Inflammatory macrophage treated with lipopolysaccharide for 4 hours (primary cell): Measurements from ENCODE around the gene RIN1.
"Not testable (repeated sequence)": the region's sequence is repeated elsewhere in the genome, so short reads cannot be mapped to it uniquely, and the experiment has no call there.

Experiments
- DNase-seq: peaks from one replicate; pipeline ENCODE4 v3.0.0-alpha.2; 2020

The RIN1 gene

DNA sequence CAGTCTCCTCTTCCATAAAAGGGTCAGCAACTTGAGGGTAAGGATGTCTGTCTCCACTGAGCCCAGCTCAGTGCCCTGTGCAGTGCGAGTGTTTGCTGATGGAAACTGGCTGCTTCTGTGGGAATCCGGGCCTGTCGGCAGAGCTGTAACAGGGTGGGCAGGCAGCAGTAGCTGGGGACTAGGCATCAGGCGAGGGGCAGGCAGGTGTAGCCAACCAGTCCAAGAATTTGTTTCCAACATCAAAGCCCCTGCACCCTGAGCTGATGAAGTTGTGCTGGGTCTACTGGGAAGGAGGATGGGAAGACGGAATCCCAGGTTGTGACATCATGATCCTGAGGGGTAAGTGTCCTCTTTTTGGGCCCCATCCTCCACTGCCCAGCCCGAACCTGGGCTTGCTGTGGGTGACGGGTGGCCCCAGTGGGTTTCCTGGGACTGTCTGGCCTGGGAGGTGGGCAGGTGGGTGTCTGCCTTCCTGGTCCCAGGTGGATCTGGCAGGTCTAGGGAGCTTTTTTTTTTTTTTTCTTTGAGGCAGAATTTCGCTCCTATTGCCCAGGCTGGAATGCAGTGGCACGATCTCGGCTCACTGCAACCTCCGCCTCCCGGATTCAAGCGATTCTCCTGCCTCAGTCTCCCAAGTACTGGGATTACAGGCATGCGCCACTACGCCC lies 24.3 kb upstream of the RIN1 start:
- DNase-seq: no peak

DNA sequence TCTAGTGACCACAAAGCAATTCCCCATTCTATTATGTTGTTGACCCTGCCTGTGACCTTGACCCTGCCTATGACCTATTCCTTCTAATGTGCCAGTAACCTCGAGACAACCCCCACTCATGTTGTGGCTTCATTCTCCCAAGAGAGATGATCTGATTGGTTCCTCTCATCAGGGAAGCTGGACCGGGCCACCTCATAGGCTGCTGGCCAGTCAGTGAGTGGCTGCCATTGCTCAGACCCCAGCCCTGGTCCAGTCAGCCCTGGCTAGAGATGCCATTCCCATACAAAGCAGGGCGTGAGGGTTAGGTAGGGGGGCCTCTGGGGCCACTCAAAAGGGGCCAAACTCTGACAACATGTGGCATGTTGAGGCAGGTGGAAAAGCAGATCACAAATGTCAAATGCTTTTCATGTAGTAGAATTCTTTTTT lies 23.4 kb upstream of the RIN1 start:
- DNase-seq: no peak

DNA sequence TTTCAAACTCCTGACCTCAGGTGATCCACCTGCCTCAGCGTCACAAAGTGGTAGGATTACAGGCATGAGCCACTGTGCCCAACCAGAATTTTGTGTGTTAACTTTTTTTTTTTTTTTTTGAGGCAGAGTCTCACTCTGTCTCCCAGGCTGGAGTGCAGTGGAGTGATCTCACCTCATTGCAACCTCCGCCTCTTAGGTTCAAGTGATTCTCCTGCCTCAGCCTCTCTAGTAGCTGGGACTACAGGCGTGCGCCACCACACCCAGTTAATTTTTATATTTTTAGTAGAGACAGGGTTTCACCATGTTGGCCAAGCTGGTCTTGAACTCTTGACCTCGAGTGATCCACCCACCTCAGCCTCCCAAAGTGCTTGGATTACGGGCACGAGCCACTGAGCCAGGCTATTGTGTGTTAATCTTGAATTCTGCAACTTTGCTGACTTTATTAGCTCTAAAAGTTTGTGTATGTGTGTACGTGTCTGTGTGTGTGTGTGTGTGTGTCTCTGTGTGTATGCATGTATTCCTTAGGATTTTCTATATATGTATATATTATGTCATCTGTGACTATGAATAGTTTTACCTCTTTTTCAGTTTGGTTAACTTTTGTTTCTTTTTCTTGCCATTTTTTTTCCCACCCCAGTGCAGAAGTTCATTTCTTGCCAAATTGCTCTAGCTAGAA lies 14.5 kb upstream of the RIN1 start:
- DNase-seq: not testable (repeated sequence)

DNA sequence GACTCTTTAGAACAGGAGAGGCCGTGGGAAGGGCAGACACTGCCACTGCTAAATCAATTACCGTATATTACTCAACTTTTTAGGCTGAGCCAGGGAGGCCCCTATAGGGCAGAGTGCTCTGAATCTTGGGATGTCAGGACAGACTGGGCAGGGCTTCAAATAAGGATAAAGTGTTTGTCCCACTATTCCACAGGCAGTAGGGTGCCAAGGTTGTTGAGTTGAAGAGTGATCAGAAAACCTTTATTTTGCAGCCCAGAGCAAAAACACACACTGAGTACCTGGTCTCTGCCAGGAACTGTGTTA lies 12.8 kb upstream of the RIN1 start:
- DNase-seq: no peak

DNA sequence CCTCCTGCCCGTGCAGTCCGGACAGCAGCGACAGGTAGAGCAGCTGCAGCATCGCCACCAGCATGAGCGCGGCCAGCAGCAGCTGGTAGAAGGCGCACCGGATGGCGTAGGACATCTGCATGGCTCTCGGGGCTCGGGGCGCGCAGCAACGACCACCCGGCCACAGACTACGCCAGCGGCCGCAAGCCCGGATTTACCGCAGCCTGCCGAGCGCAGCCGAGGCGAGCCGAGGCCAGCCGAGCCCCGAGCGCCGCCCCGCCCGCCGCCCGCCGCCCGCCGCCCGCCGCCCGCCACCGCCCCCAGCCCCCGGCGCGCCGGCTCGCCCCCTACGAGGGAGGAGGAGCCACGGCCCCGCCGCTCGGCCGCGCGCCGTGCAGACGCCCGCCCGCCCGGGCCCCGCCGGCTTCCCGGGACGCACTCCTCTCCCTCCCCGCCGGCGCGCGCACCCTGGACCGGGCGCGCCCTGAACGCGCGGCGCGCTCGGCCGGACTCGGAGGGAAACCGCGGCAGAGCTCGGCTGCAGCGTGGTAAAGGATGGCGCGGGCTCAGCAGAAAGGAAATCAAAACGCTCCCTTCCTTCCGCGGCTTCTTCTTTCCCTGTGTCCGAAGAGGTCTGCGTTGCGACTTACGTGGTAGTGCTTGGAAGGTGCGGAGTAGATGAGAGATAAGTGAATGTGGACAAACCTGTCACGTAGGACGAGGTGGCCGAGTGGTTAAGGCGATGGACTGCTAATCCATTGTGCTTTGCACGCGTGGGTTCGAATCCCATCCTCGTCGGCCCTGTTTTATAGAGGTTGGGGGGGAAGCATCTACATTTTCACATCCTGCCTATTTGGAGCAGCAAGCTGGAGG lies 11.4 kb upstream of the RIN1 start, which contains the start of gene B4GAT1:
Gene B4GAT1 (minus strand): TSS at position 205 of the 852 bp plus-strand sequence. CDS start 84 bp downstream, at position 121.
- DNase-seq: peak; percentile 79

DNA sequence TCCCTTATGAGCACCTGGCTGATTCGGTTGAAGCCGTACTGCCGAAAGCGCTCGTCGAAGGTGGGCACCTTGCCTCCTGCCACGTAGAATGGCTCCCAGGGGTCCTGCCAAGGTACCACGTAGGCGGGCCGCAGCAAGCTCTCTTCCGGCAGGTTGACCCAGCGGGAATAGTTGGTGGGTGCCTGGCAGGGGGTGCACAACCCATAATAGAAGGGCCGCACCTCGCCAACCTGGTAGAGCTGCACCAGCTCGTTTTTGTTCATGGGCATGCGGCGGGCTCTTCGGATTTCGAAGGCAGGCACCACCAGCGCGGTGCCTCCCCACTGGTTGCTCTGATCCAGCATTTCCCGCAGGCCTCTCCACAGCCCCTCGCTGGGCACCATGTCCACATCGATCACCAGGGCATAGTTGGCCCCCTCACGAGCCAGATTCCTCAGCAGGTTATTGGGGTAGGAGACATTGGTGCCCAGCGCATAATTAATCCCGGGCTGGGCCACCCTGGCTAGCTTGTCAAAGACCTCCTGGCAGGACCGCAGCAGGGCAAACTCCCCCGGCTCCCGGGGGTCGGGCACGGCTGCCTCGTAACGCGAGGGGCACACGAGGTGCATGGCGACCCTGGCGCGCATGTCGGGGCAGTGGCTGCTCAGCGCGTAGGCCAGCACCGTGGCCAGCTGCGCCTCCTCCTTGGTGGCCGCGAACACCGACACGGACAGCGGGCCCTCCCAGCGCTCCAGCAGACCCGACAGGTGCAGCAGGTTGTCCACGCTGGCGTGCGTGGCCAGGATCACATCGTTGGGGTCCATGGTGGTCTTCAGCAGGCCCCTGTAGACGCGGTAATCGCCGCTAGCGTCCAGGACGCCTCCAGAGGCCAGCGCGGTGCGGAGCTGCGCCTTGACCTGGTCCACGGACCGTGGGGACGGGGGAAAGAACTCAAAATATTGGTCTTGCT lies 10.5 kb upstream of the RIN1 start:
- DNase-seq: no peak

DNA sequence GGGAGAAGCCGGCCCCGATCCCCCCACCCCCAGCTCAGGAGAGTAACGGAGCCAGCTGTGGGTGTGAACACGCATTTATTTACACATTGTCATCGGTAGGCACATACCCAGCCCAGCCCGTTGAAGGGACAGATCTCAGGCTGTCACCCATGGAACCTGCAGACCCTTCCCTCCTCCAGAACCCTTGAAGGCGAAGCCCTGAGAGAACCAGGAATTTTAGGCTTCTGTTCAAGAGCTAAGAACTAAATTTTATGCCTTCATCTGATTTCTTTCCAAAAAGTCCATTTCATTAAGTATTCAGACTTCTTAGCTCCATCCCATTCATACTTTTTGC lies 9.0 kb upstream of the RIN1 start:
- DNase-seq: no peak

DNA sequence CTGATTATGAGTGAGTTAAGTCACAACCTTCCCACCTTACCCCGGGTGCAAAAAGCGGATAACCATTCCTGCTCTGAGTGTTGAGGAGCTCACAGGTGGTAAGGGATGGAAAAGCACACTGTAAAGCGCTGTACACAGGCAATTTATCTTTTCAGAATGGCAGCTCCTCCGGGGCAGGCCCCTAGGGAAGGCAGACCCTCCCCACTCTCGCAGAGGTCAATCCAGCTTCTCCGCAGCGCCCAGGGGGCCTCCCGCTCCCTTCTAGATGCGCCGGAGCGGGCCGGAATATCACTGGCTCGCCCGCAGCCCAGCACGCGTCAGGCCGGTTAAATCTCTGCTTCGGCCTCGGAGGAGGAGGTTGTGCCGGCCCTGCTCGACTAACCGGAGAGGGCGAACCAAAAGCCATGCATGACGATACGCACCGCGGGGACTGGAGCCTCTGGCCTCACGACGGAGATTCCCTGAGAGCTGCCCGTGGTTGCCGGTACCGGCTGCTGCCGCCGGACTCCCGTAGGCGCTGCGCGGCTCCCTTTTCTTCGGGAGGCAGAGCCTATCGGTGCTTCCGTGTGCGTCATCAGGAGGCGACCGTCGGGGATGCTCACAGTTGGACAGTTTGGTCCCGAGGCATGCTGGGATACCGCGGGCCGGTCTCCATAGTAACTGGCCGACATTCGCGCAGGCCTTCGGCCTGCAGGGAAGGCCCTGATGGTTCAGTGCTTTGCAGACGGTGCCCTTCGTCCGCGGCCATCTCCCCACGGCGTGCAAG lies 8.5 kb upstream of the RIN1 start, which contains the start of gene BRMS1:
Gene BRMS1 (minus strand): TSS at position 555 of the 766 bp plus-strand sequence. CDS start 2,870 bp downstream, outside the sequence.
- peak; percentile 98 for DNase-seq

DNA sequence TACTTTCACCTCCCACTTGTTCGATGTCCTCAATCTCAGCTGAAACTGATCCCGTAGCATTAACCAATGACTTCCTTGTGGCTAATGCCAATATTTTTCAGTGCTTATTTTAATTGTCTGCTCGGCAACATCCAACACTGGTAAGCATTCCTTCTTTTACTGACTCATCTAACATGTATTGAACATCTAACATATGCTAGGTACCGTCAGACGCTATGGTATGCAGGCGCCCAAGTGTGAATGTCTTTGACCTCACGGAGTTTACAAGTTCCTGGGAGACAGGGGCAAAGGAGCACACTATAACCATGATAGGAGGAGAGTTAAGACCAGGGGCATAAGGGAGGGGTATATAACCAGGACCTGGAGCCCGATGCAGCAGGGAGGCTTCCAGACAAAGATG lies 6.9 kb upstream of the RIN1 start:
- DNase-seq: peak; percentile 6

DNA sequence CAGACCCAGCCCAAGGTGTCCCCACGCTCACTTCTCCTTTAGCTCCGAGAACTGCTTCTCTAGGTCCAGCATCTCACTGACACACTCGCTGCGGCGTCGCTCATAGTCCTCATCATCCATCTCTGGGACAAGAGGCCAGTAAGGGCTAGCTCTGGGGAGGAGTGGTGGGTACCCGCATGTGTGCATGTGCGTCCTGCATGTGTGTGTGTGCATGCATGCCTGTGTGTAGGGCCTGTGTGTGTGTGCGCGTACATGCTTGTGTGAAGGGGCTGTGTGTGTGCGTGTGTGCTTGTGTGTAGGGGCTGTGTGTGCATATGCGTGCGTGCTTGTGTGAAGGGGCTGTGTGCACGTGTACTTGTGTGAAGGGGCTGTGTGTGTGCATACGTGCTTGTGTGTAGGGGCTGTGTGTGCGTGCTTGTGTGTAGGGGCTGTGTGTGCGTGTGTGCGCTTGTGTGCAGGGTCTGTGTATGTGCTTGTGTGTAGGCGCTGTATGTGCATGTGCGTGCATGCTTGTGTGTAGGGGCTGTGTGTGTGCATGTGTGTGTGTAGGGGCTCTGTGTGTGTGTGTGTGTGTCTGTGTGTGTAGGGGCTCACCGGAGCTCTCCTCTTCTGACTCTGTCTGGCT lies 5.4 kb upstream of the RIN1 start:
- no peak for DNase-seq

DNA sequence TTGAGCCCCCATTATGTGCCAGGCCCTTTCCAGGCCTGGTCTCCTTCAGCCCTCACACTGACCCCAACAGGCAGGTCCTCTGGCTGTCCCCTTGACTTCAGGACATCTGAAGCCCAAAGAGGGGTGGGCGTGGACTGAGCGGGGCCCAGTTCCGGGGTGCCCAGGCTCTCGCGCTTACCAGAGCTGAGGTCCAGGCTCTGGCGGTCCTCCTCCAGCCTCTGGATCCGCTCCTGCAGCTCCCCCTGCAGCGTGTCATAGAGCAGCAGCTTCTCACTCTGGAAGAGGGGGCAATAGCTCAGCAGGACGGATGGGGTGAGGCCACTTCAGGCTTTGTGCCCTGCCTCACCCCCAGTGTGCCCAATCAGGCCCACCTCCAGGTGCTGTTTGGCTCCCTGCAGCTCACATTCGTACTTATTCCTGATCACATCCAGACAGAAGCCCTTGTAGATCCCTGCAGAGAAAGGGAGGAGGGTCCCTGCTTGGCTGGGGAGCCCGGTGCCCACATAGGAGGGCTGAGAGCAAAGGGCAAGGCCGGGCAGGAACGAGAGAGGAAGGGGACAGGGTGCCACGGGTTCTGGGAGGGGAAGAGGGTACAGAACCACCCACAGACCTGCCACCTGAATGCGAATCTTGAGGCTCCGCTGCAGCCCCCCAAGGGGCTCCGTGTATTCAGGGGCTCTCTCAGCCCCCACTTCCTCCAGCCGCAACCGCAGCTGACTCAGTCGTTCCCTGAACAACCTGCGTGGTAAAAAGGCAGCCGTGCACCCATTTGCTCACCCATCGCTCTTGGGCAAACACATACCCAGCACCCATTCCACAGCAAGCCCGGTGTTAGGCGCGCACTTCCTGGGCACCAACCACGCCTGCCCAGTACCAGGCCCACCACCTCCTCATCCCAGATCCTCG lies 4.6 kb upstream of the RIN1 start:
- DNase-seq: no peak

DNA sequence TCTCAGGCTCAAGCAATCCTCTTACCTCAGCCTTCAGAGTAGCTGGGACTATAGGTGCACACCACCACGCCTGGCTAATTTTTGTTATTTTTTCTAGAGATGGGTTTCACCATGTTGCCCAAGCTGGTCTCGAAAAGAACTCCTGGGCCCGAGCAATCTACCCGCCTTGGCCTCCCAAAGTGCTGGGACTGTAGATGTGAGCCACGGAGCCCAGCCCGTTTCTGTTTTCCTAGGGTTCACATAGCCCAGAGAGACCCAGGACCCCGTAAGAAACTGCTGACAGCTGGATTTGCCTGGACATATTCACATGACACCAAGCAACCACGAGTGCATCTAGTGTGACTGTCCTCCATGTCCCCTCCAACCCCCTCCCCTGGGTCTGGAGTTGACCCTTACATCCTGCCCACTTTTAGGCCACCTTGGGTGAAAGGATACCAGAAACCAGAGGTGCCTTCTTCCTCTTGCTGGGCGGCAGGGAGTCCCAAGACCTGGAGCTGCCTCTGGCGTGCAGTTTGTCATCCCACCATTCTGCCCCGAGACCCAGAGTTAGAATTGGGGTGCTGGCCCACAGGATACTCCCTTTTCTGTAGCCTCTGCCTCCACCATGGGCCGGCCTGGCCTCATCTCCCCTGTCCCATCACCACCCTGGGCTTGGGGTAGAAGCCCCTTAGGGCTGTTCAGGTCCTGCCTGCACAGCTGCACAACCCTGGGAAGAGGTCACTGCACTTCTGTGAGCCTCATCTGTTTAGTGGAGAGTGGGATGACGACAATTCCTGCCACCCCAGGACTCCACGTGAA lies 3.7 kb upstream of the RIN1 start:
- DNase-seq: no peak

DNA sequence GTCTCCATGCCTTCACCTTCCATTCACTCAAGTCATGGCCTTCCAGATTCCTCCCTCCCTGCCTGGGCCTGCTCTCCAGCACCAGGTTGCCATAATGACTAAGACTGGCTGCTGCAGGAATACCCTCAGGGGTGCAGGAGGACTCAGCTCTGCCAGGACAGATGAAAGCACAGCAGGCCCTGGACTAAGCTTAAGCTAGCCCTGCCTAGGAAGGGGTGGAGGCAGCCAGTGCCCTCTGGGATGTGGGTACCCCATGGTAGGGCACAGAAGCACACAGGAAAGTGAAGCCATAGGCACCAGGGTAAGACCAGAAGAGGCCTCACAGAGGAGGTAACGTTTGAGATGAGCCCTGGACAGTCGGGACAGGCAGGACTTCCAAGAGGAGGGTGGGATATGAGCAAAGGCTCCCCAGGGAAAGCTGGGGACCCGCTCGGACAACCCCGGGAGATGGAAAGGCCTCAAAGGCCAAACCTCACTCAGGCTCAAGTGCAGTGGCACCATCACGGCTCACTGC lies 3.0 kb upstream of the RIN1 start:
- no peak for DNase-seq

DNA sequence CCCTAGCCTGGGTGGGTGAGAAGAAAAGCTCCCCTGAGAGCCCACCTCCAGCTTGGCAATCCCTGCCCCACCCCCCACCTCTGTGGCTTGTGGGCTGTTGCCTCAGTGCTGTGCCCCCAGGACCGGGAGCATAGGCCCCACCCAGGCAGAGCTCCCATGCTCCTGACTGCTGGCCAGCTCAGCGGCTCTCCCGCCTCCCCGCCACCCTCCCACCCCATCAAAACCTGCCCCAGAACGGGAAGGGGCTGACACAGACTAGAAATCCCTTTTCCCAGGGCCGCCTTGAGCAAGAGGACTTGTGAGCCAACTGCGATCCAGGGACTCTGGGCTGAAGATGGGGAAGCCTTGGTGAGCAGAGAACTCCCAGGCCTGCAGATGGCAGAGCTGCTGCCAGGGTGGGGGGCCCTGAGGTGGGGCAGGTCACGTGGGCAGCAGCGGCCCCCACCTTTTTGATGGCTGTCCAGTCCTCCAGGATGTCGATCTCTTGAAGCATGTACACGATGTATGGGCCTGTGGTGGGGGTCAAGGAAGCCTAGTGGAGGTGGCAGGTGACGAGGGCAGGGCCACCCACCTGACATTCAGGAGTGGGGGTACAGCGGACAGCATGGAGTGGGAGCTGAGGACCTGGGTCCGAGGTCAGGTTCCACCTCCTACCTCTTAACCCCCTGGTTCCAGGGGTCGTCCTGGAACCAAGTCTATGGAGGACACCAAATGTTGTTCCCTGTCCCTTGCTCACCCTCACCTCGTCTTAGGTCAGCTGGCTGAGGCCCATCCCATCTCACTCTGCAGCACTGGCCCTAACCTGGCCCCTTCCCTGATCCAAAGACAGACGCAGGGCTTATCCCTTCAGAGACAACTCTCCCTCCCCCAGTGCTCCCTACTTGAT lies 2.3 kb upstream of the RIN1 start:
- DNase-seq: no peak

DNA sequence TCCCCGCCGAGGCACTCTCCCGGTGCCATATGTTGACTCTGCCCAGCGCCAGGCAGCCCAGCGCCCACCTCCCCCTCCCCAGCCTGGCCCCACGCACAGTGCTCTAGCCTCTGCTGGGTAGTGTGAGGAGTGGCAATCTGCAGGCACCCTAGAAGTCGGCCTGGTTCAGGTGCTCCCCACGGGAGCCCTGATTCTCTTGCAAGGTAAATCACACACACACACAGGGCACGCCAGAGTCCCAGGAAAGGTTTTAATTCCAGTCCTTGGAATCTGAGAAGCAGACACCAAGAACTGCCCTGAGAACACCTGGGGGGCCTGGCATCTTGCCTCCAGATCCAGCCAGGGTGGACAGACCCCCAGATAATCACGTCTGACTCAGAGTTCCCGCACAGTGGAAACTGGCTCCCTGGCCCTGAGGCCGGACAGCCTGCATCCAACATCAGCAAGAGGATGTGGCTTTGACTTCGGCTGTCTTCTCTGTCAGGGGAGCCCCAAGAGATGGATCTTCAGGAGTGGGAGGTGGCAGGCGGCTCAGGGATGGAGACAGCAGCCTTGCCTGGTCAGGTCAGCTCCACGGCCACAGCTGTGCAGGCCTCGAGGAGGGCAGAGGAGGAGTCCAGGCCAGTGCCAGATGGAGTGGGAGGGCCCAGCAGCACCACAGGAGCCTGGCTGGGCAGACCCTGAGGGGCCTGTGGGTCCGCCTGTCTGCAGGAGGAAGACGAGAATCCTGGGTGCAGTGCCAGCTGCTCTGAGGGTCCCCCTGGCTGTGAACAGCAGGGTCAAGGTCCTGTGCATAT lies 1.1 kb upstream of the RIN1 start:
- DNase-seq: no peak

DNA sequence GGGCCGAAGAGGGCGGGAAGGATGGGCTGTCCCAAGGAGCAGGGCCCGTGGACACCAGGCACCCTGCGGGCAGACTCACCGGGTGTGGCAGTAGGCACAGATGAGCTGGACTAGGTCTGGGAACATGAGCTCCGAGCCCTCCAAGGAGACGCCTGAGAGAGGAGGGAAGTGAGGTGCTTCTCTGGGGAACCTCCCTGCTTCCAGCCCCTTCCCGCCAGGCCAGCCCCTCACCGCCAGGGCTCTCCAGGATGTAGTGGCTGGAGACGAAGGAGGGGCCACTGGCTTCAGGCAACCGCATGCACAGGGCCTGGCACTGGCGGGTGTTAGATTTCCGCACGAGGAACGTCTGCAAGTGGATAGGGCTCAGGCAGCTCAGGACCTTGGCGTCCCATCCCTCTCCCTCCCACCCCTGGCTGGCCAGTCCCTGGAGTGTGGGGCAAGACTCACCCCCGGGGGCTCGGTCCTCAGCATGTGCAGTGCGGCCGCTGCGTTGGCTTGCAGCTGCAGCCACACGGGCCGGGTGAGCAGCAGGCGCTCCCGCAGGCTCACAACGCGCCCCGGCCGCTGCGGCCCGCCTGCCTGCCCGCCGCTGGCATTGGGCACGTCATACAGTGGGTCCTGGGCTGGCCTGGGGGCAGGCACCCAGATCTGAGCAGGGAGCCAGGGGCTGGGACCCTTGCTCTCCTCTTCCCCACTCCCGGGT lies 552 bp downstream of the RIN1 start:
- DNase-seq: no peak
